Kidney (tissue), 14 donors: ENCODE results near the gene SYPL2. TPM values are rescaled to one million over a fixed set of nuclear protein-coding genes. Genes with fewer than 3 reads are reported as not detected.

ENCODE experiments used
- DNase-seq, 5 donors: peaks; one replicate each; pipeline ENCODE4 v3.0.0-alpha.2; 2013 to 2020
- FAIRE-seq: peaks from 2 replicates; lab custom pipeline; 2012; peaks lifted over from hg19 to GRCh38; lab: Jason Lieb, UNC
- H3K27ac ChIP-seq, 2 donors: one replicate each; pipeline ENCODE4 v1.7.0; 2013; ENCODE audit warnings: low read depth in 2 of 2, low read length in 2 of 2, inconsistent platforms in 1 of 2
- H3K27me3 ChIP-seq: one replicate; pipeline ENCODE4 v1.7.1; 2013; ENCODE audit warnings: low read length, inconsistent platforms; ENCODE audit not compliant: control insufficient read depth, insufficient read depth
- H3K36me3 ChIP-seq, 3 donors: one replicate each; pipeline versions ENCODE4 v1.7.0 to v1.7.1; 2013; ENCODE audit warnings: low read length in 3 of 3, control low read depth in 1 of 3, inconsistent platforms in 1 of 3; ENCODE audit not compliant: insufficient read depth in 3 of 3, control insufficient read depth in 2 of 3
- H3K4me1 ChIP-seq, 3 donors: one replicate each; pipeline versions ENCODE4 v1.7.0 to v1.7.1; 2013; ENCODE audit warnings: low read length in 3 of 3, inconsistent platforms in 1 of 3, low read depth in 1 of 3; ENCODE audit not compliant: control insufficient read depth in 2 of 3, insufficient read depth in 2 of 3
- H3K4me3 ChIP-seq, 3 donors: one replicate each; pipeline versions ENCODE4 v1.7.0 to v1.8.1; 2013; ENCODE audit warnings: low read length in 3 of 3, control low read depth in 1 of 3, inconsistent platforms in 1 of 3
- H3K9ac ChIP-seq, 3 donors: one replicate each; pipeline versions ENCODE4 v1.7.0 to v1.7.1; 2013; ENCODE audit warnings: low read length in 3 of 3, control low read depth in 1 of 3, inconsistent platforms in 1 of 3
- H3K9me3 ChIP-seq, 3 donors: one replicate each; pipeline versions ENCODE4 v1.7.0 to v1.7.1; 2013; ENCODE audit warnings: low read length in 3 of 3, control low read depth in 1 of 3, inconsistent platforms in 1 of 3; ENCODE audit not compliant: control insufficient read depth in 2 of 3, insufficient read depth in 1 of 3
- CTCF ChIP-seq: IDR thresholded peaks from 3 replicates; pipeline ENCODE4 v1.5.1; 2012; ENCODE audit warnings: mild to moderate bottlenecking, moderate library complexity, borderline replicate concordance; ENCODE audit not compliant: insufficient read depth; ENCODE audit errors: extremely low read depth
- intact Hi-C: fragments of 100-400 bp; cut with DNase I; formaldehyde crosslinking; loops from one replicate; pipeline ENCODE4 v1.11.1; 2022
- polyA plus RNA-seq: library from polyadenylated mRNA; stranded (reverse); fragments of 350-450 nt; fragmentation: Illumina TruSeq; extraction: RNeasy Lipid Tissue Mini Kit (QIAGEN cat#74804); gene quantifications from one replicate; pipeline ENCODE4 v1.2.3, GENCODE V29; 2014; ENCODE audit warnings: low read depth, low replicate concordance; ENCODE audit not compliant: insufficient read depth
- total RNA-seq: library from RNA; stranded (reverse); fragmentation: NEBNext Ultra II Directional; extraction: Animal tissue kit (Norgen Biotek cat#: 25700); gene quantifications from one replicate; pipeline ENCODE4 v1.2.1, GENCODE V29; 2021
- donor health status: control.
- donor health status: control.
- donor health status: control.
- donor health status: control.
- donor health status: control.
- donor health status: DM: yes; HTN: yes; CAD: no.
- donor health status: Normal renal cell carcinoma (clear cell type).

Gene SYPL2
- total and polyA plus RNA-seq, 2 donors from 2014 or later, result 6.7 to 9.8 TPM

DNA sequence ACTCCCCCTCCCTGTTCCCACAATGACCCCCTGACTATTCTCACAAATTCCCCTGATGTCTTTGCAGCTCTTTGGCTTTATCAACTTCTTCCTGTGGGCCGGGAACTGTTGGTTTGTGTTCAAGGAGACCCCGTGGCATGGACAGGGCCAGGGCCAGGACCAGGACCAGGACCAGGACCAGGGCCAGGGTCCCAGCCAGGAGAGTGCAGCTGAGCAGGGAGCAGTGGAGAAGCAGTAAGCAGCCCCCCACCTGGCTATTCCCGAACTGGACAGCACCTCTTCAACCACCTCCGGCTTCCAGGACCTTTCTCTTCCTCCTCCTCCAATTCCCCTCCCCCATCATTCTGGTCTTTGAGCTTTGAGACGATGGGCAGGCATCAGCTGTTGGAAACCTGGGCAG is 13.0 kb downstream of the SYPL2 start:
- H3K27ac ChIP-seq, result no peak overlapping the region
- intact Hi-C loops, result no loop called here
- FAIRE-seq (no peak), DNase-seq (no peak)
- no peaks in the 10 kb centered on the region for H3K27me3 ChIP-seq
- TF ChIP-seq CTCF, result no peak
- no peak overlapping the region for H3K9ac ChIP-seq
- no peak overlapping the region for H3K4me3 ChIP-seq
- H3K36me3 ChIP-seq, result peaks cover 0 to 14% (median 2%) of the 10 kb centered on the region in 3 donors
- H3K4me1 ChIP-seq, result peaks cover 0 to 8% (median 7%) of the 10 kb centered on the region in 3 donors
- no peaks in the 10 kb centered on the region for H3K9me3 ChIP-seq

- Histone ChIP-seq H3K9me3 (no peaks in the 10 kb centered on the region), H3K36me3 (peaks cover 0 to 11% (median 2%) of the 10 kb centered on the region in 3 donors), H3K4me3 (no peak overlapping the region), H3K27me3 (no peaks in the 10 kb centered on the region), H3K4me1 (peaks cover 0 to 12% (median 11%) of the 10 kb centered on the region in 3 donors), H3K27ac (no peak overlapping the region), H3K9ac (no peak overlapping the region)
- intact Hi-C loops, result no loop called here
- no peak for DNase-seq
- no peak for FAIRE-seq
- TF ChIP-seq CTCF, result no peak
Observed at GRCh38 chr1:109479901-109480300, 13.6 kb downstream of the SYPL2 start.

DNA sequence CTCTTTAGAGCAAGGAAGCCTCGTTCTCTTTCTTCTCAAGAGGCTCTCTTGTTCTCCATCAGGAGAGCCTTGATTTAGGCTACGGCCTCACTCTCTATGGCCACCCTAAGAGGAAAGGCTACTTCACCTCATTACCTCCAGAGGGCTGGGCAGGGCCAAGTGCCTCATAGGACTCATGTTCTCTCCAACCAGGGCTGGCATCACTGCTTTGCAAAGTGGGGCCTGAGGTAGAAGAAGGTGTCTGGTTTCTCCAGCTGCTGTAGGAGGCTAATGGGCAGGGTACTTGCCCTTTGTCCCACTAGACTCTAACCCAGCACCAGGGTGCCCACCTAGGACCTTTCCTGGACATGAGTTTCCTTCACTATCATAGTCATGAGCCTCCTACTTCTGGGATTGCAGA is 15.3 kb downstream of the SYPL2 start:
- Histone ChIP-seq H3K27me3 (no peaks in the 10 kb centered on the region), H3K9ac (no peak overlapping the region), H3K4me1 (peaks cover 0 to 14% (median 12%) of the 10 kb centered on the region in 3 donors), H3K4me3 (no peak overlapping the region), H3K9me3 (no peaks in the 10 kb centered on the region), H3K27ac (no peak overlapping the region), H3K36me3 (peaks cover 0 to 5% (median 0%) of the 10 kb centered on the region in 3 donors)
- intact Hi-C loops, result no loop called here
- no peak for DNase-seq
- no peak for FAIRE-seq
- TF ChIP-seq CTCF, result no peak

DNA sequence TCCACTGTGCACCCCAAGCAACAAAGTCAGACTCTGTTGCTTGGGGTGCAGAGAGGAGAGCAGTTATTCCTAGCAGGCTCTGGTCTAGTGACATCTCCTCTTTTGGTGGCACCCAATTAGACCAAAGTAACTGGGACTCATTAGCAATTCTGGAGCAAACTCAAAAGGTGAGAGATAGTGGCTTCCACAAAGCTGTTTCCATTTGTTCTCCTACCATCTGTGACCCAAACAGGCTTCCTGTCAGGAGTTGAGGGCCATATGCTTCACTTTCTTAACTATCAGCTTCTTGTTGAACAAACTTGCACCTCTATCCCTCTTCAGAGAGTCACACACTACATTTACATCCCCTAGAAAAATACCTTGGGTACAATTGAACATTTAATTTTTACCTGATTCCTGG is 15.9 kb downstream of the SYPL2 start:
- no peak overlapping the region for H3K27ac ChIP-seq
- FAIRE-seq, result no peak

More for the DNA sequence above, 15.9 kb downstream of the SYPL2 start:
- Histone ChIP-seq H3K36me3 (peaks cover 0 to 5% (median 0%) of the 10 kb centered on the region in 3 donors), H3K27me3 (no peaks in the 10 kb centered on the region), H3K4me1 (peaks cover 0 to 14% (median 12%) of the 10 kb centered on the region in 3 donors), H3K4me3 (no peak overlapping the region), H3K9me3 (no peaks in the 10 kb centered on the region), H3K9ac (no peak overlapping the region)
- intact Hi-C loops, result no loop called here
- TF ChIP-seq CTCF, result no peak
- DNase-seq, result no peak
